HEK293T (cell line): ENCODE measurements around the gene NGEF.

Experiments used
- BHLHE40 ChIP-seq: fragments of 450-650 bp; IDR thresholded peaks from 2 replicates; pipeline ENCODE4 v1.6.1; 2016; ENCODE audit warnings: mild to moderate bottlenecking, moderate library complexity, borderline replicate concordance
- ELF4 ChIP-seq: fragments of 450-650 bp; IDR thresholded peaks from 2 replicates; pipeline ENCODE4 v1.6.1; 2017; ENCODE audit warnings: antibody characterized with exemption
- FOXK2 ChIP-seq: fragments of 450-650 bp; IDR thresholded peaks from 2 replicates; pipeline ENCODE4 v1.6.1; 2016; ENCODE audit warnings: mild to moderate bottlenecking
- HDGF ChIP-seq: fragments of 450-650 bp; IDR thresholded peaks from 2 replicates; pipeline ENCODE4 v1.6.1; 2017; ENCODE audit warnings: antibody characterized with exemption, borderline replicate concordance
- SP1 ChIP-seq: fragments of 450-650 bp; IDR thresholded peaks from 2 replicates; pipeline ENCODE4 v1.6.1; 2017
- SUZ12 ChIP-seq: fragments of 450-650 bp; IDR thresholded peaks from 2 replicates; pipeline ENCODE4 v1.6.1; 2016; ENCODE audit warnings: mild to moderate bottlenecking
- TARDBP ChIP-seq: fragments of 450-650 bp; IDR thresholded peaks from 2 replicates; pipeline ENCODE4 v1.6.1; 2016
- ZNF384 ChIP-seq: fragments of 450-650 bp; IDR thresholded peaks from 2 replicates; pipeline ENCODE4 v1.6.1; 2016
- TF ChIP-seq, protein P1 (sequence below): fragments of 450-650 bp; IDR thresholded peaks from 2 replicates; pipeline ENCODE4 v1.6.1; 2016

DNA sequence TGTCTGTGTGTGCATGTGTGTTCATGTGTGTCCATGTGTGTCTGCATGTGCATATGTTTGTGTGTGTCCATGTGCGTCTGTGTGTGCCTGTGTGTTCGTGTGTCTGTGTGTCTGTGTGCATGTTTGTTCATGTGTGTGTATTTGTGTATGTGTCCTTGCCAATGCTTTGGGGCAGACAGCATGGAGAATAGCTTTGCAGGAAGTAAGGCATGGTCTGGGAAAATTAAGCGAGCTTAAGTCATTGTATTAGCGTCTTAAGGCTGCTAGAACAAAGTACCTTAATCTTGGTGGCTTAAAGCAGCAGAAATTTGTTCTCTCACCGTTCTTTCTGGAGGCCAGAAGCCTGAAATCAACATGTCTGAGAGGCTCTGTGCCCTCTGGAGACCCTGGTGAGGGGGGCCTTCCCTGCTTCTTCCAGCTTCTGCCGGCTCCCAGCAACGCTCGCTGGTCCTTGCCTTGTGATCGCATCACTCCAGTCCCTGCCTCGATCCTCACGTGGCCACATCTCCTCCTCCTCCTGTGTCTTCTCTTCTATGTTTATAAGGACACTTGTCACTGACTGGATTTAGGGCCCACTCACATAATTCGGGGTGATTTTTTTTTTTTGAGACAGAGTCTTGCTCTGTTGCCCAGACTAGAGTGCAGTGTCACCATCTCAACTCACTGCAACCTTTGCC lies 23.2 kb upstream of the NGEF start:
- TF ChIP-seq SUZ12, result no peak
- TF ChIP-seq, protein P1, sequence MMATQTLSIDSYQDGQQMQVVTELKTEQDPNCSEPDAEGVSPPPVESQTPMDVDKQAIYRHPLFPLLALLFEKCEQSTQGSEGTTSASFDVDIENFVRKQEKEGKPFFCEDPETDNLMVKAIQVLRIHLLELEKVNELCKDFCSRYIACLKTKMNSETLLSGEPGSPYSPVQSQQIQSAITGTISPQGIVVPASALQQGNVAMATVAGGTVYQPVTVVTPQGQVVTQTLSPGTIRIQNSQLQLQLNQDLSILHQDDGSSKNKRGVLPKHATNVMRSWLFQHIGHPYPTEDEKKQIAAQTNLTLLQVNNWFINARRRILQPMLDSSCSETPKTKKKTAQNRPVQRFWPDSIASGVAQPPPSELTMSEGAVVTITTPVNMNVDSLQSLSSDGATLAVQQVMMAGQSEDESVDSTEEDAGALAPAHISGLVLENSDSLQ, result no peak
- no peak for TF ChIP-seq TARDBP
- no peak for TF ChIP-seq FOXK2
- no peak for TF ChIP-seq SP1
- no peak for TF ChIP-seq ELF4
- TF ChIP-seq BHLHE40, result no peak
- TF ChIP-seq ZNF384, result no peak
- no peak for TF ChIP-seq HDGF
